GM18861 (cell line): Measurements from ENCODE around the gene XYLT1.

ENCODE experiments used
- ATAC-seq: cut with Tn5 transposase; IDR thresholded peaks from one replicate; pipeline ENCODE4 v1.9.1; 2021; ENCODE audit not compliant: unreplicated experiment

Gene XYLT1

GRCh38 chr16:17461951-17462729, 8.6 kb downstream of the XYLT1 start:
- ATAC-seq = no peak

GRCh38 chr16:17460890-17461289, 9.9 kb downstream of the XYLT1 start:
- ATAC-seq = no peak

- ATAC-seq = no peak
Measured at GRCh38 chr16:17459903-17460521, 10.7 kb downstream of the XYLT1 start.

GRCh38 chr16:17457997-17458396, 12.8 kb downstream of the XYLT1 start:
- no peak for ATAC-seq

- no peak for ATAC-seq
Measured at GRCh38 chr16:17457513-17457912, 13.2 kb downstream of the XYLT1 start.

GRCh38 chr16:17454162-17454730, 16.5 kb downstream of the XYLT1 start:
- ATAC-seq = no peak

GRCh38 chr16:17453364-17454038, 17.3 kb downstream of the XYLT1 start:
- ATAC-seq = no peak

- no peak for ATAC-seq
Measured at GRCh38 chr16:17452922-17453321, 17.8 kb downstream of the XYLT1 start.

GRCh38 chr16:17451843-17452242, 18.9 kb downstream of the XYLT1 start:
- ATAC-seq = no peak

- ATAC-seq = no peak
Measured at GRCh38 chr16:17450291-17450690, 20.5 kb downstream of the XYLT1 start.

GRCh38 chr16:17448640-17449638, 21.8 kb downstream of the XYLT1 start:
- ATAC-seq = no peak

- ATAC-seq = no peak
Measured at GRCh38 chr16:17447101-17447569, 23.6 kb downstream of the XYLT1 start.

- ATAC-seq = no peak
Measured at GRCh38 chr16:17446661-17447060, 24.1 kb downstream of the XYLT1 start.

GRCh38 chr16:17445421-17445820, 25.3 kb downstream of the XYLT1 start:
- no peak for ATAC-seq

- ATAC-seq = no peak
Measured at GRCh38 chr16:17444658-17445057, 26.1 kb downstream of the XYLT1 start.

GRCh38 chr16:17440131-17440530, 30.6 kb downstream of the XYLT1 start:
- no peak for ATAC-seq

- ATAC-seq = no peak
Measured at GRCh38 chr16:17439580-17439979, 31.2 kb downstream of the XYLT1 start.

- no peak for ATAC-seq
Measured at GRCh38 chr16:17437981-17438380, 32.8 kb downstream of the XYLT1 start.

GRCh38 chr16:17437127-17437720, 33.5 kb downstream of the XYLT1 start:
- no peak for ATAC-seq

- ATAC-seq = no peak
Measured at GRCh38 chr16:17435318-17435717, 35.4 kb downstream of the XYLT1 start.
